HepG2 (cell line): ENCODE results near the gene KSR1. TPM values are rescaled to one million over a fixed set of nuclear protein-coding genes. Genes with fewer than 3 reads are reported as not detected.
A peak's percentile ranks its signal among the peaks of the same experiment; 100 is the strongest.
"Not testable (repeated sequence)": the region's sequence is repeated elsewhere in the genome, so short reads cannot be mapped to it uniquely, and the experiment has no call there.

Experiments
- ATAC-seq: fragments of 200-7000 bp; cut with Tn5 transposase; 3 replicates; pipeline ENCODE4 v1.9.1; 2020; ENCODE audit warnings: mild to moderate bottlenecking, moderate library complexity
- BruUV-seq: library from RNA; stranded (reverse); fragments of 400-500 nt; replicated peaks from 2 replicates; lab custom pipeline; 2021; lab: Mats Ljungman, UMichigan
- CTCF ChIA-PET: fragments of 300-600 bp; formaldehyde crosslinking; extraction: SDS; loops from one replicate; lab custom pipeline; 2021; ENCODE audit warnings: low total read pairs, inconsistent platforms, low intra/inter-chr PET ratio; lab: Yijun Ruan, JAX
- POLR2A ChIA-PET: fragments of 350-600 bp; sonication (Branson Sonifier 250); formaldehyde crosslinking; loops from one replicate; lab custom pipeline; 2020; ENCODE audit warnings: antibody characterized with exemption, inconsistent platforms; lab: Yijun Ruan, JAX
- DNase-seq: peaks from one replicate; pipeline ENCODE4 v3.0.0-alpha.2; 2015; ENCODE audit warnings: low spot score
- FAIRE-seq: peaks from 3 replicates; lab custom pipeline; 2011; peaks lifted over from hg19 to GRCh38; lab: Jason Lieb, UNC
- H2AFZ ChIP-seq: one replicate; pipeline ENCODE4 v1.6.1; 2011; ENCODE audit warnings: low read length, inconsistent platforms
- H3K27ac ChIP-seq: fragments of 300-600 bp; 3 replicates; pipeline ENCODE4 v1.8.0; 2011; ENCODE audit warnings: mixed run types, mild to moderate bottlenecking, mixed read lengths, low read length, inconsistent platforms; ENCODE audit not compliant: insufficient read depth; ENCODE audit errors: extremely low read length
- H3K27me3 ChIP-seq, 2 experiments: fragments of 200-600 bp in 1 of 2; 2 replicates in 1 of 2; 3 replicates in 1 of 2; pipeline versions ENCODE4 v1.6.0 to v1.8.0; 2011; ENCODE audit warnings: low read length in 2 of 2, mild to moderate bottlenecking in 2 of 2, moderate library complexity in 2 of 2, inconsistent platforms in 1 of 2; ENCODE audit not compliant: insufficient read depth in 2 of 2, control insufficient read depth in 1 of 2
- H3K36me3 ChIP-seq, 2 experiments: fragments of 200-600 bp in 1 of 2; replicated peaks in 1 of 2; 2 replicates in 1 of 2; 3 replicates in 1 of 2; pipeline versions ENCODE4 v1.5.1 to v1.8.0; 2011; ENCODE audit warnings: low read length in 2 of 2, inconsistent platforms in 1 of 2; ENCODE audit not compliant: insufficient read depth in 2 of 2, control insufficient read depth in 1 of 2
- H3K4me1 ChIP-seq: 2 replicates; pipeline ENCODE4 v1.5.1; 2012; ENCODE audit warnings: low read length, inconsistent platforms; ENCODE audit not compliant: insufficient read depth
- H3K4me2 ChIP-seq: 2 replicates; pipeline ENCODE4 v1.6.0; 2011; ENCODE audit warnings: low read depth, low read length, inconsistent platforms
- H3K4me3 ChIP-seq, 3 experiments: fragments of 200-600 bp in 1 of 3; sonication (generic), shearing (Covaris generic) in 1 of 3; replicated peaks in 1 of 3; 2 replicates each; pipeline ENCODE4 v1.5.1; 2011 to 2016; ENCODE audit warnings: low read length in 3 of 3, inconsistent platforms in 2 of 3, low read depth in 2 of 3, mild to moderate bottlenecking in 2 of 3, control low read depth in 1 of 3, mixed read lengths in 1 of 3; ENCODE audit not compliant: insufficient read depth in 1 of 3
- H3K79me2 ChIP-seq: one replicate; pipeline ENCODE4 v1.6.1; 2011; ENCODE audit warnings: low read length, inconsistent platforms; ENCODE audit not compliant: insufficient read depth
- H3K9ac ChIP-seq: 2 replicates; pipeline ENCODE4 v1.6.0; 2011; ENCODE audit warnings: mild to moderate bottlenecking, low read depth, low read length, inconsistent platforms; ENCODE audit not compliant: insufficient read depth
- H3K9me3 ChIP-seq: 2 replicates; pipeline ENCODE4 v1.5.1; 2012; ENCODE audit warnings: mild to moderate bottlenecking, low read length
- H4K20me1 ChIP-seq: 2 replicates; pipeline ENCODE4 v1.6.0; 2011; ENCODE audit warnings: inconsistent platforms, mild to moderate bottlenecking, low read length, moderate library complexity; ENCODE audit not compliant: insufficient read depth
- ZNF629 ChIP-seq: sonication (generic); formaldehyde crosslinking; conservative IDR thresholded peaks from 2 replicates; pipeline ENCODE4 v1.5.0; 2020; ENCODE audit warnings: missing genetic modification reagents
- ZNF670 ChIP-seq: sonication (generic); formaldehyde crosslinking; IDR thresholded peaks from 2 replicates; pipeline ENCODE4 v1.8.0; 2022; ENCODE audit warnings: mild to moderate bottlenecking, missing genetic modification reagents, borderline replicate concordance
- WGBS: methylation state at CpG from one replicate; pipeline ENCODE4 v1.1.6; 2017; ENCODE audit warnings: low lambda C conversion rate; 5-methylcytosine and 5-hydroxymethylcytosine counted together
- in situ Hi-C: cut with HindIII; loops from 2 replicates; pipeline ENCODE4 v1.10.0; 2017; ENCODE audit warnings: low pct_unique_long_range_greater_than_20kb; ENCODE audit not compliant: extremely low pct_ligation_motif_present
- intact Hi-C: fragments of 100-400 bp; cut with micrococcal nuclease; formaldehyde crosslinking; loops from one replicate; pipeline ENCODE4 v1.10.0; 2022; ENCODE audit not compliant: unreplicated experiment
- polyA plus RNA-seq, 8 experiments: library from polyadenylated mRNA; depleted of rRNA in 3 of 8; stranded (reverse) in 7 of 8; unstranded in 1 of 8; fragments of >200 nt; fragmentation: Illumina TruSeq in 4 of 8; extraction: Trizol in 4 of 8; gene quantifications; 2 replicates each; pipeline versions ENCODE4 v1.2.1 to v1.2.3, GENCODE V29; 2011 to 2016; ENCODE audit warnings: low read depth in 4 of 8, missing spikeins in 1 of 8, mixed read lengths in 1 of 8; ENCODE audit not compliant: insufficient read depth in 1 of 8
- total RNA-seq, 5 experiments: library from RNA; depleted of rRNA; stranded (reverse); fragments of >200 nt; fragmentation: Illumina TruSeq; extraction: Trizol; gene quantifications; 2 replicates each; pipeline ENCODE4 v1.2.3, GENCODE V29; 2016; ENCODE audit warnings: low read depth in 1 of 5

Gene KSR1
- total and polyA plus RNA-seq, 2 of the 13 experiments (the other 11 are each of a cell fraction or from before 2014, with no cell fraction given) = 10.1 to 16.6 TPM

DNA sequence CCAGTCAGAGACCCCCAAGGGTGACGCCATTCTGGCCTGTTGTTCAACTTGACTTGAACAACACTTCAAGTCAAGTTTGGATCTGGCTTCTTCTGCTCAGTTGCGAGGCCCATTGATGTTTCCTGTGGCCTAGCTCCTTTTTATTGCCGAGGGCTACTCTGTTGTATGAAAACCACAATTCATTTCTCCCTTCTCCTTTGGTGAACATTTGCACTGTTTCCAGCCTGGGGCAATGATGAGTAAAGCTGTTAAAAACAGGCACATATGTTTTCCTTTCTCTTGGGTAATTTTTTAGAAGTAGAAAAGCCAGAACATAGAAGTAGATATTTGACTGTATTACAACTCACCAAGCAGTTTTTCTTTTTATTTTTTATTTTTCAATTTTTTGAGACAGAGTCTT, 173.0 kb downstream of the KSR1 start:
- H3K9ac ChIP-seq, DNase-seq, FAIRE-seq, H3K4me2 ChIP-seq, H2AFZ ChIP-seq, H3K36me3 ChIP-seq, intact Hi-C loops, POLR2A ChIA-PET, BruUV-seq, H4K20me1 ChIP-seq, ATAC-seq, H3K4me3 ChIP-seq, H3K27ac ChIP-seq, in situ Hi-C loops, H3K9me3 ChIP-seq, CTCF ChIA-PET, H3K79me2 ChIP-seq, H3K27me3 ChIP-seq: not testable (repeated sequence)
- peaks cover 17% of the 10 kb centered on the region for H3K4me1 ChIP-seq
- WGBS = 91% methylated on average over 3 of the region's 3 CpGs

DNA sequence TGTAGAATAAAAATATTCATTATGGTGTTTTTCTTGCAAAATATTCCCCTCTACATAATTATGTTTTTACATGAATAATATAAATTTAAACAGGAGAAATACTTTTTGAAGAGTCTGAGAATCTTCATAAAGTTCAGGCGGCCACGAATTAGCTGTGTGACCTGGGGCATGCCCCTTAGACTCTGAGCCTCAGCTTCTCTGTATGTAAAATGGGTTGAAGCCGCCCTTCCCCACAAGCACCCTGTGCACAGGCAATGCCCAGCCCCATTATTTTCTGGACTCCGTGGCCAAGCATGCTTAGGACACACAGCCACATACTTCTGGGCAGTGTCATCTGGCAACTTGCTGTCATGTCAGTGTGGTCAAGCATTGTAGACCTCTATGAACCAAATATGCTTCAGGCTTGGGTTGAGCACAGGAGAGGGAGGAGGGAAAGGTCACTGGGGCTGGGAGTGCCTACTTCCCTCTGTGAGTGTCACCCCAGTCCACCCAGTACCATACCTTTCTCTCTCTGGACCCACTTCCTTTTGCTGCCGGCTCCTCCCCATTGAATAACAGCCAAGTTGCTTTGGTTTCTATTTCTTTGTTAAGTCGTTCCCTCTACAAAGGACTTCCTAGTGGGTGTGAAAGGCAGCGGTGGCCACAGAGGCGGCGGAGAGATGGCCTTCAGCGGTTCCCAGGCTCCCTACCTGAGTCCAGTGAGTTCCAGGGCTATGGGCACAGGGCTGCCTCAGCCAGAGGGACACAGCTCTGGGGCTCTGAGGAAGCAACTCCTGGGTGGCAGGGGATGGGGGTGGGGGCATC, 174.6 kb downstream of the KSR1 start, which contains the start of gene LGALS9:
LGALS9 (plus strand) TSS at position 582 of the 804 bp plus-strand sequence; CDS start at position 660, 78 bp downstream.
- CTCF ChIA-PET = no interaction called here
- BruUV-seq = no TSS peak
- intact Hi-C loops = no loop called here
- no peak within 1 kb of the TSS for H3K27ac ChIP-seq
- H2AFZ ChIP-seq = no peak within 1 kb of the TSS
- no peak within 1 kb of the TSS for H3K4me3 ChIP-seq
- TF ChIP-seq ZNF670 (CRISPR knock-in tag) = no peak
- peak; percentile 66 for TF ChIP-seq ZNF629 (CRISPR knock-in tag)
- TF ChIP-seq, all 625 proteins: peak for 1
- no peaks in the 10 kb centered on the region for H4K20me1 ChIP-seq
- in situ Hi-C loops = no loop called here
- no peaks in the 10 kb centered on the region for H3K79me2 ChIP-seq
- POLR2A ChIA-PET = no interaction called here
- H3K9me3 ChIP-seq = no peaks in the 10 kb centered on the region
- peaks cover 17% of the 10 kb centered on the region for H3K4me1 ChIP-seq
- WGBS = 69% methylated on average over 9 of the region's 10 CpGs
- H3K4me2 ChIP-seq = no peak within 1 kb of the TSS
- DNase-seq = no peak
- no peaks in the 10 kb centered on the region for H3K27me3 ChIP-seq
- H3K9ac ChIP-seq = no peak within 1 kb of the TSS
- FAIRE-seq = no peak
- H3K36me3 ChIP-seq = peaks cover 2 to 3% of the 10 kb centered on the region in 2 experiments; a peak in 2 of 5 replicates
- ATAC-seq = no peak
